ENCODE data around the gene ACTL6B.

DNA sequence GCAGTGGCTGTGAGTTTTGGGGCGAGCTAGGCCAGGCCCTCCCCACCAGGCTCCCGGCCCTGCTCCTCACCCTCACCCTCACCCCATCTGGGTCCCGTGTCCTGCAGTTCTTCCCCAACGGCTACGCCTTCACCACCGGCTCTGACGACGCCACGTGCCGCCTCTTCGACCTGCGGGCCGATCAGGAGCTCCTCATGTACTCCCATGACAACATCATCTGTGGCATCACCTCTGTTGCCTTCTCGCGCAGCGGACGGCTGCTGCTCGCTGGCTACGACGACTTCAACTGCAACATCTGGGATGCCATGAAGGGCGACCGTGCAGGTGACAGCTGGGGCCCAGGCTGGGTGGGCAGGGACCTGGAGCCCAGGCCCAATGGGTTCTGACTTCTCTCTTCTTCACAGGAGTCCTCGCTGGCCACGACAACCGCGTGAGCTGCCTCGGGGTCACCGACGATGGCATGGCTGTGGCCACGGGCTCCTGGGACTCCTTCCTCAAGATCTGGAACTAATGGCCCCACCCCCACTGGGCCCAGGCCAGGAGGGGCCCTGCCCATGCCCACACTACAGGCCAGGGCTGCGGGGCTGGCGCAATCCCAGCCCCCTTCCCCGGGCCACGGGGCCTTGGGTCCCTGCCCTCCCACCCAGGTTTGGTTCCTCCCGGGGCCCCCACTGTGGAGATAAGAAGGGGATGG, 22.2 kb upstream of the ACTL6B start:
- TF ChIP-seq, protein P1, sequence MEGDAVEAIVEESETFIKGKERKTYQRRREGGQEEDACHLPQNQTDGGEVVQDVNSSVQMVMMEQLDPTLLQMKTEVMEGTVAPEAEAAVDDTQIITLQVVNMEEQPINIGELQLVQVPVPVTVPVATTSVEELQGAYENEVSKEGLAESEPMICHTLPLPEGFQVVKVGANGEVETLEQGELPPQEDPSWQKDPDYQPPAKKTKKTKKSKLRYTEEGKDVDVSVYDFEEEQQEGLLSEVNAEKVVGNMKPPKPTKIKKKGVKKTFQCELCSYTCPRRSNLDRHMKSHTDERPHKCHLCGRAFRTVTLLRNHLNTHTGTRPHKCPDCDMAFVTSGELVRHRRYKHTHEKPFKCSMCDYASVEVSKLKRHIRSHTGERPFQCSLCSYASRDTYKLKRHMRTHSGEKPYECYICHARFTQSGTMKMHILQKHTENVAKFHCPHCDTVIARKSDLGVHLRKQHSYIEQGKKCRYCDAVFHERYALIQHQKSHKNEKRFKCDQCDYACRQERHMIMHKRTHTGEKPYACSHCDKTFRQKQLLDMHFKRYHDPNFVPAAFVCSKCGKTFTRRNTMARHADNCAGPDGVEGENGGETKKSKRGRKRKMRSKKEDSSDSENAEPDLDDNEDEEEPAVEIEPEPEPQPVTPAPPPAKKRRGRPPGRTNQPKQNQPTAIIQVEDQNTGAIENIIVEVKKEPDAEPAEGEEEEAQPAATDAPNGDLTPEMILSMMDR (IDR thresholded peaks at IDR 0.05; ENCODE audit: low read depth, low read length), result no peak
- TF ChIP-seq, protein P2, sequence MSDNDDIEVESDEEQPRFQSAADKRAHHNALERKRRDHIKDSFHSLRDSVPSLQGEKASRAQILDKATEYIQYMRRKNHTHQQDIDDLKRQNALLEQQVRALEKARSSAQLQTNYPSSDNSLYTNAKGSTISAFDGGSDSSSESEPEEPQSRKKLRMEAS (IDR thresholded peaks at IDR 0.05; ENCODE audit: low read depth, low read length), result no peak
